GM18907 (cell line): ENCODE data around the gene ZKSCAN2.

Experiments used
- ATAC-seq: cut with Tn5 transposase; IDR thresholded peaks from one replicate; pipeline ENCODE4 v1.9.1; 2021; ENCODE audit warnings: mild to moderate bottlenecking, moderate library complexity; ENCODE audit not compliant: unreplicated experiment

The ZKSCAN2 gene

DNA sequence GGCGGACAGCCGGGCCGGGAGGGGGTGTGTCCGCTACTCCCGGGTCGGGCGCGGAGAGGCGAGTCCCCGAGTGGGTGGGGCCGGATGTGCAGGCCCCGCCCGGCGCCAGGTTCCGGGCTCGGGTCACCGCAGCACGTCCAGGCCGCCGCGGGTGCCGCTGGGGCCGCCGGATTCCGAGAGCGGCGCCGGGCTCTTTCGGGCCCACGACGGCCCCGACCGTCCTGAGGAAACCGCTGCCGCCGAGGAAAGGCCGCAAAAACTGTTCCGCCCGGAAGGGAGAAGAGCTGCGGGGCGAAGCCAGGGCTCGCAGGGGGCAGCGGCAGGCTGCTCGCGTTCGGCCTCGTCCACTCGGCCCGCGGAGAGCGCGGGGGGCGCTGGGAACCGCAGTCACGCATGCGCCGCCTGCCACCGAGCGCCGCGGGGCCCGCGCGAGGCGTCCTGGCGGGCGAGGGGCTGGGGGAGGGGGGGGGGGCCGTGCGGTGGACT lies at the start of gene ZKSCAN2:
ZKSCAN2 (minus strand) TSS at position 376 of the 486 bp plus-strand sequence. CDS start 718 bp downstream, outside the sequence.
- ATAC-seq: peak; percentile 85

- no peak for ATAC-seq
Measured at GRCh38 chr16:25299792-25300590, 42.3 kb upstream of the ZKSCAN2 start.

DNA sequence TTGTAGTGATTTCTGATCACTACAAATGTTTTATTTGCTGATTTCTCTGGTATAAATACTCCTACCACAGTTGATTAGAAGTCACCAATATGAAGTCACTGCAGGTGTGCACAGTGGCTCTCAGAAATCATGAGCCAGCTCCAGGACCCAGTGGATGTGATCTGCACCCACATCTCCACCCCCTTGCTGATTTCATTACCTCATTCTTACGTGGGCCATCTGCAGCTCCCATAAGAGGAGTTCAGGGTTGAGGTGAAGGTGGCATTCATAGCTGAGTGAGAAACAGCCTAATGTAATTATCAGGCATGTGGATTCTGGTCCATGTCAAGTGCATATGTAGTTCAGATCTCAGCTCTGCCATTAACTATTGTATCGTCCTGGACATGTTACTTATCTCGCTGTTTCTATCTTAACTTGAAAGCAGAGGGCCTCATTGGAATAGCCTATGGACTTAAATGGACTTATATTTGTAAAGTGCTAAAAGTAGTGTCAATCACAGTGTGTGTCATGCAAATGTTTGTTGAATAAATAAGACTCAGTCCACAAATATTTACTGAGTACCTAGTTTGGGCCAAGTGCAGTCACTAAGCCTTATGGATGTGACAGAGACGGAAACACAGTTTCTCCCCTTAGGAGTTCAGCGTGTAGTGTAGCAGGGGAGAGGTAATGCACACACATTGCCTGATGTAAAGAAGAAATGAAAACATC lies 40.7 kb upstream of the ZKSCAN2 start:
- no peak for ATAC-seq

GRCh38 chr16:25297151-25297787 lies 39.6 kb upstream of the ZKSCAN2 start:
- ATAC-seq: no peak

- ATAC-seq: no peak
Measured at GRCh38 chr16:25291580-25291979, 33.9 kb upstream of the ZKSCAN2 start.

GRCh38 chr16:25289466-25289865 lies 31.8 kb upstream of the ZKSCAN2 start:
- no peak for ATAC-seq

- no peak for ATAC-seq
Measured at GRCh38 chr16:25279491-25279890, 21.8 kb upstream of the ZKSCAN2 start.

GRCh38 chr16:25271421-25271820 lies 13.8 kb upstream of the ZKSCAN2 start:
- no peak for ATAC-seq

DNA sequence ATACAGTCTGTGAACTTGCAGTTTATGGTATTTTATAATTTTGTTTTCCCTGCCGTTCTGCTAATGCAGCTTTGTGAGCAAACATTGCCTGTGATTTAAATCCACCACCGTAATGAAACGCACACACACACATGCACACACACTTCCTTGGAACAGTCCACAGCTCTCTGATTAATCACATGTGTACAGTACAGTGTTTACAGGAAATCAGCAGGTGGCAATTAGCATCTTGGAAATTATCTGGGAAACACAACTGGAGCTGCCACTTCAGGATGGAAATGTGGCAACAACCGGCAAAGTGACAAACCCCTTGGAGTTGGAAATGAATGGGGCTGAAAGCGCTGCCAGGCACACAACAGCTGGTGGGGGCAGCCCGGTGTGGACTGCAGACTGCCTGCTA lies 12.9 kb upstream of the ZKSCAN2 start:
- ATAC-seq: no peak

DNA sequence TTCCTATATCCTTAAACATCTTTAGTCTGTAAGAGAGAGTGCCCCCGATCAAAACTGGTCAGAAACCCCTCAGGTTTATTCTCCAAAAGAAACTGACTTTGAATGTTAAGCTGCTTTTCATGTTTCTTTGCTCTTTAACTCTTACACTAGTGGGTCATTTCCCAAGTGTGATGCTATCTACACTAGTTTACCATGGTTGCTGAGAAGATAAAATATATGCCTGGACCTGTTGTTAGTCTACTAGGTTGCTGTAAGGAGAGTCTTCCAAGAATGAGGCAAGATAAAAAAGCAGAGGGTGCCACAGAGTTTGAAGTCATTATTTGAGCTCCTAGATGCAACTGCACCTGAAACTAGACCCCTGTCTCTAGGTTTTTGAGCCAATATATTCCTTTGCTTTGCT lies 12.2 kb upstream of the ZKSCAN2 start:
- ATAC-seq: no peak

DNA sequence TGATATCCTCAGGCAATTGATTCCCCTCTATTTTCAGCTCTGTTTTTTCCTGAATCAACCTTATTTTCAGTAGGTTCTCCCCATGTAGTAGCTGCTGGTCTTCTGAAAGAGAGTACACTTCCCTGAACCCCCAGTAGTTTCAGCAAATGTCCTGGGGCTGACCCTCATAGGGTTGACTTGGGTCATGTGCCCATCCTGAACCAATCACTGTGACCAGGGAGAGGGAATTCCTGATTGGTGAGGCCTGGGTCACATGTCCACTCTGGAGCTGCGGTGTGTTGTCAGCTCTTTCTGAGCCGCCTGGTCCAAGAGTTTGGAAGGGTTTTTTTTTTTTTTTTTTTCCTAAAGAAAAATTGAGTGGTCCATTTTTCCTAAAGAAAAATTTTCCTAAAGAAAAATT lies 8.3 kb upstream of the ZKSCAN2 start:
- no peak for ATAC-seq

GRCh38 chr16:25264597-25264996 lies 7.0 kb upstream of the ZKSCAN2 start:
- no peak for ATAC-seq

GRCh38 chr16:25260416-25260815 lies 2.8 kb upstream of the ZKSCAN2 start:
- ATAC-seq: no peak

- no peak for ATAC-seq
Measured at GRCh38 chr16:25258861-25259179, 1.2 kb upstream of the ZKSCAN2 start.

- ATAC-seq: peak; percentile 48
Measured at GRCh38 chr16:25257956-25258860, 563 bp upstream of the ZKSCAN2 start.

GRCh38 chr16:25256695-25257469 lies 763 bp downstream of the ZKSCAN2 start:
- peak; percentile 14 for ATAC-seq

DNA sequence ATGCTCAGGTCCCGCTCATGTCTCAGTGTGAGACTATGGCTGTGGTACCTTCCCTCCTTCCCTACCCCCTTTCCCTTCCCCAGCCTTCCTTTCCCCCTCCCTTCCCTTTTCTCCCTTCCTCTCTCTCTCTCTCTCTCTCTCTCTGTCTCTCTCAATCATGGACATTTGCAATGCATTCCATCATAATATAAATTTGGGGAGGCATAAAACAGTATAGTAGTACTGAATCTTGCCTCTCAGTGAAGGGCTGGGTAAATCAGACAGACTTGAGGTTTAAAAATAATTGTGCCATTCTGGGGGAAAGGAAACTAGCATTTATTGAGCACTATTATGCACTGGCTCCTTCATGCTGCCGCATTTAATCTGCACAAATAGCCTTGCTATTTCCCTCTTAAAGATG lies 4.3 kb downstream of the ZKSCAN2 start:
- no peak for ATAC-seq

DNA sequence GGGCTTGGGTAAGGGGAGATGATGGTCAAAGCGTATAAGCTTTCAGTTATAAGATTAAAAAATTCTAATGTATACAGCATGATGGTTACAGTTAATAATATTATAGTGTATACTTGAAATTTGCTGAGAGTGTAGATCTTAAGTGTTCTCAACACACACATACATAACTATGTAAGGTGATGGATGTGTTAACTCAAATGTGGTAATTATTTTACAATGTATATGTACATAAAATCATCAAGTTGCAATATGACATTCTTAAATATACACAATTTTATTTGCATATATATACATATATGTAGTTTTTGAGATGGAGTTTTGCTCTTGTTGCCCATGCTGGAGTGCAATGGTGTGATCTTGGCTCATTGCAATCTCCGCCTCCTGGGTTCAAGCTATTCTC lies 7.2 kb downstream of the ZKSCAN2 start:
- ATAC-seq: no peak

- ATAC-seq: no peak
Measured at GRCh38 chr16:25235991-25236390, 21.7 kb downstream of the ZKSCAN2 start.

DNA sequence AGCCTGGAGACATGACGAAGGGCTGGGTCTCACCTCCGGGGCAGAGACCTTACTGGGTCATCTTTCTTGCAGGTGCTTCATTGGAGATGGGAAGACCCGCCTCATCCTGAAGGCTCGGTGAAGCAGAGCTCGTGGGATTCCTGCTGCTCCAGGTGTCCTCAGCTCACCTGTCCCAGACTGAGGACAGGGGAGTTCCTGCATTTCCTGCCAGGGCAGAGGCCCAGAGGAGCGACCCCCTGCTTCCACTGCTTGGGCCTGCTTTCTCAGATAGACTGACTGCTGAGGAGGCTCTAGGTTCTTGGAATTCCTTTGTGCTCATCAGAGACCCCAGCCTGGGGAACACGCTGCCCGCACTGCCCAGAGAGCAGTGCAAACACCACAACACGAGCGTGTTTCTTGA lies 29.3 kb downstream of the ZKSCAN2 start:
- no peak for ATAC-seq
